GM23248 (cell line): ENCODE measurements around the gene RGL4.

ENCODE experiments used
- EZH2 ChIP-seq: fragments of 200-600 bp; sonication (generic); IDR thresholded peaks from 2 replicates; pipeline ENCODE4 v1.6.1; 2018; ENCODE audit warnings: antibody characterized with exemption, mild to moderate bottlenecking; ENCODE audit not compliant: insufficient read depth, poor library complexity, severe bottlenecking
- EZH2phosphoT487 ChIP-seq: fragments of 200-600 bp; sonication (generic); IDR thresholded peaks from 2 replicates; pipeline ENCODE4 v1.6.1; 2018; ENCODE audit warnings: antibody characterized with exemption, moderate library complexity, mild to moderate bottlenecking, low read depth; ENCODE audit not compliant: insufficient read depth

GRCh38 chr22:23693979-23694680 is 3.3 kb downstream of the RGL4 start:
- TF ChIP-seq EZH2: no peak
- TF ChIP-seq EZH2phosphoT487: no peak
